Vagina (tissue), 2 donors: ENCODE results near the gene IMPG2.

Source experiments
- CTCF ChIP-seq, 3 experiments: fragments of 450-650 bp in 2 of 3; fragments of 200-600 bp in 1 of 3; sonication (generic) in 1 of 3; IDR thresholded peaks; one replicate each; pipeline ENCODE4 v1.5.1; 2017 to 2019; ENCODE audit warnings: antibody characterized with exemption in 3 of 3, mild to moderate bottlenecking in 2 of 3, moderate library complexity in 2 of 3
- POLR2A ChIP-seq, 2 donors: fragments of 450-650 bp; IDR thresholded peaks; one replicate each; pipeline ENCODE4 v1.6.1; 2017; ENCODE audit warnings: antibody characterized with exemption in 2 of 2, mild to moderate bottlenecking in 2 of 2, moderate library complexity in 2 of 2
- POLR2AphosphoS5 ChIP-seq, 2 donors: sonication (generic); formaldehyde crosslinking; IDR thresholded peaks; one replicate each; pipeline ENCODE4 v1.9.0; 2017; ENCODE audit warnings: antibody characterized with exemption in 2 of 2, mild to moderate bottlenecking in 2 of 2, low read depth in 1 of 2; ENCODE audit not compliant: insufficient read depth in 1 of 2

GRCh38 chr3:101248736-101249135, 71.6 kb downstream of the IMPG2 start:
- TF ChIP-seq POLR2AphosphoS5 (IDR thresholded peaks at IDR 0.05; ENCODE audit: insufficient read depth in 1 of 2, low read depth in 1 of 2) (no peak), CTCF (IDR thresholded peaks at IDR 0.05) (no peak), POLR2A (IDR thresholded peaks at IDR 0.05) (no peak)
